Esophagus (tissue), 2 donors: Measurements from ENCODE around the gene TNK2. TPM values are rescaled to one million over a fixed set of nuclear protein-coding genes. Genes with fewer than 3 reads are reported as not detected.
A peak's percentile ranks its signal among the peaks of the same experiment; 100 is the strongest.

Experiments used
- H3K27ac ChIP-seq, 2 donors: one replicate each; pipeline ENCODE4 v1.5.1; 2013; ENCODE audit warnings: low read depth in 2 of 2, mild to moderate bottlenecking in 2 of 2, inconsistent platforms in 1 of 2, low read length in 1 of 2, moderate library complexity in 1 of 2
- H3K27me3 ChIP-seq, 2 donors: one replicate each; pipeline ENCODE4 v1.6.1; 2013; ENCODE audit warnings: low read length in 2 of 2, control low read depth in 1 of 2, mild to moderate bottlenecking in 1 of 2; ENCODE audit not compliant: insufficient read depth in 2 of 2, control insufficient read depth in 1 of 2
- H3K36me3 ChIP-seq, 2 donors: one replicate each; pipeline ENCODE4 v1.6.1; 2013; ENCODE audit warnings: low read length in 1 of 2; ENCODE audit not compliant: control insufficient read depth in 2 of 2, insufficient read depth in 2 of 2
- H3K4me1 ChIP-seq, 2 donors: one replicate each; pipeline ENCODE4 v1.6.1; 2013; ENCODE audit warnings: low read length in 1 of 2; ENCODE audit not compliant: control insufficient read depth in 2 of 2, insufficient read depth in 2 of 2
- H3K4me3 ChIP-seq, 2 donors: one replicate each; pipeline ENCODE4 v1.5.1; 2013; ENCODE audit warnings: low read length in 2 of 2, mild to moderate bottlenecking in 2 of 2, low read depth in 1 of 2, moderate library complexity in 1 of 2
- H3K9me3 ChIP-seq, 2 donors: one replicate each; pipeline ENCODE4 v1.6.1; 2013; ENCODE audit warnings: mild to moderate bottlenecking in 2 of 2, low read depth in 1 of 2, low read length in 1 of 2, moderate library complexity in 1 of 2; ENCODE audit not compliant: control insufficient read depth in 2 of 2, insufficient read depth in 1 of 2
- WGBS, 2 donors: extraction: QIAGEN DNeasy Blood & Tissue Kit; methylation state at CpG; one replicate each; pipeline ENCODE4 v1.1.7; 2013; 5-methylcytosine and 5-hydroxymethylcytosine counted together
- polyA plus RNA-seq, 2 donors: library from polyadenylated mRNA; stranded (reverse); fragments of 200-250 nt; gene quantifications; one replicate each; pipeline ENCODE4 v1.2.3, GENCODE V29; 2013
- donor health status: healthy with polysubstance abuse.
- donor health status: Bipolar disorder and iron deficiency.

TNK2 gene
- polyA plus RNA-seq, 2 donors: 38.8 to 87.5 TPM

DNA sequence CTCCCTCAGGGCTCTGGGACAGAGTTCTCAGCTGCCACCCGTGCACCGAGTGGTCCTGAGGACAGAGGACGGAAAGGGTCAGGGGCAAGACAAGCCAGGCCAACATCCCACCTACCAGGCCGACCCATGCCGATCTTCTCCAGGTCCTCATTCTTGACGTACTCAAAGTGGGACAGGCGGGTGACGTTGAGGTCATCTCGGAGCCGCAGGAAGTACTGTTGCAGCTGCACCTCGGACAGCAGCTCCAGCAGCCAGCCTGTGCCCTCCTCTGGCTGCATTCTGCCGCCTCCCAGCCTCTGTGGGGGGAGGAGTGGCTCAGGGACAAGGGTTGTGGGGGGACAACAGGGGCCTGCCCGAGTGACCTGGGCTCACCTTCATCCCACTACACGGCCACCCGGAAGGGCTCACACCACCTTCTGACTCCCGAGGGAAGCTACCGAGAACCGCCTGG, 20.0 kb downstream of the TNK2 start:
- H3K36me3 ChIP-seq: peaks cover 0 to 30% of the 10 kb centered on the region in 2 donors
- no peak overlapping the region for H3K4me3 ChIP-seq
- H3K4me1 ChIP-seq: peaks cover 2 to 7% of the 10 kb centered on the region in 2 donors
- H3K27ac ChIP-seq: no peak overlapping the region
- 90 to 91% methylated on average over 18 of the region's 18 CpGs for WGBS, 2 donors
- H3K27me3 ChIP-seq: no peaks in the 10 kb centered on the region
- H3K9me3 ChIP-seq: peaks cover 0 to 2% of the 10 kb centered on the region in 2 donors

DNA sequence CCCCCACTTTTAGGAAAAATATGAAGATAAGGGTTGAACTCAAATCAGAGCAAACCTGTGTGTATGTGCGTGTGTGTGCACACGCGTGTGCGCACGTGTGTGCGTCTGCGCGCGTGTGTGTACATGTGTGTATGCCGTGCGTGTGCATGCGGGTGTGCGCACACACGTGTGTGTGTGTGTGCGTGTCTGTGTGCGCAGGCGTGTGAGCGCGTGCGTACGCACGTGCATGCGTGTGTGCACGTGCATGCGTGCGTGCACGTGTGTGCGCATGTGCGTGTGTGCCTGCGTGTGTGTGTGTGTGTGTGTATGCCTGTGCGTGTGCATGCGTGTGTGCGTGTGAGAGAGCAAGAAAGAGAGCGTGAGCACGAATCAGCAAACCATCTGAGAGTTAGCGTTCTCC, 20.7 kb downstream of the TNK2 start:
- Histone ChIP-seq H3K4me1 (peaks cover 2 to 3% of the 10 kb centered on the region in 2 donors), H3K4me3 (no peak overlapping the region), H3K27me3 (no peaks in the 10 kb centered on the region), H3K27ac (no peak overlapping the region), H3K36me3 (peaks cover 0 to 33% of the 10 kb centered on the region in 2 donors), H3K9me3 (peaks cover 0 to 2% of the 10 kb centered on the region in 2 donors)
- 94 to 95% methylated on average over 36 of the region's 36 CpGs for whole genome bisulfite sequencing, 2 donors

GRCh38 chr3:195886181-195887141, 21.9 kb downstream of the TNK2 start:
- no peaks in the 10 kb centered on the region for H3K27me3 ChIP-seq
- H3K36me3 ChIP-seq: peaks cover 7 to 34% of the 10 kb centered on the region in 2 donors
- H3K4me3 ChIP-seq: no peak overlapping the region
- H3K4me1 ChIP-seq: peaks cover 0 to under 1% of the 10 kb centered on the region in 2 donors
- peak overlapping the region in 1 of 2 donors; percentile 17 for H3K27ac ChIP-seq
- peaks cover 0 to 2% of the 10 kb centered on the region in 2 donors for H3K9me3 ChIP-seq
- 83 to 87% methylated on average over 34 of the region's 34 CpGs for WGBS, 2 donors

DNA sequence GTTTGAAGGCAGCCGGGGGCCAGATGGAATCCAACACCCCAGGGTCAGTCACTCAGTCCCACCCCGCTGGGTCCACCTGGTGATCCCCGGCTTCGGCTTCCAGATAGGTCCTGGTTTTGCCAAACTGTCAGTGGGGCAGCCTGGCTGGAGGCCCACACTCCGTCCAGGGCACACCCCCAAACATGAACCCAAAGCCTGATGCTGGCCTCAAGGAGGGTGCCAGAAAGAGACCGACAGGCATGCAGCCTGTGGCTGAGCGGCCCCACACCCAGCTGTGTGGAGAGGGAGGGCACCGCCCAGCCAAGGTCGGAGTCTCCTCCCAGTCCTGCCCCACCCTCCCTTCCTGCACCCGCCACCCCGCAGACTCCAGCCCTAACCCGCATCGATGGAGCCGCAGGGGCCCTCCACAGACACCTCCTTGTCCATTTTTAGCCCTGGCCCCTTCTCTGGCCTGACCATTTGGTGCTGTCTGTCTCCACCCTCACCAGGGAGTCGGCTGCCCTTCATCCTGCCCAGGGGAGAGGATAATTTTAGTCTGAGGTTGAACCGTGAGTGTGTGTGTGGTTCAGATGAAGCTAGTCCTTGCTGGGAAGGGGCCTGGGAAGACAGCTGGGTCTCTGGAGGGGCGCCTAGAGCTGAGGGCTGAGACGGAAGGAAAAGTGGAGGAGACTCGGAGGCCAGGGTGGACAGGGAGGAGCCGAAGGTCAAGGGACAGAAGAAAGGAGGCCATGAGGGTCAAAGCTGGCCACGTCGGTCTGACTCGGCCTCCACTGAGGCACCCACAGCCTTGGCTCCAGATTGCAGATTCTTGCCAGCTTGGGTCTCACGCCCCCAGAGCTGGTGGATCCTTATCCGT, 23.1 kb downstream of the TNK2 start:
- peak overlapping the region in 1 of 2 donors; percentile 34 for H3K27ac ChIP-seq
- peaks cover 0 to 2% of the 10 kb centered on the region in 2 donors for H3K9me3 ChIP-seq
- no peaks in the 10 kb centered on the region for H3K4me1 ChIP-seq
- H3K27me3 ChIP-seq: no peaks in the 10 kb centered on the region
- H3K36me3 ChIP-seq: peaks cover 7 to 34% of the 10 kb centered on the region in 2 donors
- H3K4me3 ChIP-seq: no peak overlapping the region
- 72 to 78% methylated on average over 25 of the region's 25 CpGs for WGBS, 2 donors

DNA sequence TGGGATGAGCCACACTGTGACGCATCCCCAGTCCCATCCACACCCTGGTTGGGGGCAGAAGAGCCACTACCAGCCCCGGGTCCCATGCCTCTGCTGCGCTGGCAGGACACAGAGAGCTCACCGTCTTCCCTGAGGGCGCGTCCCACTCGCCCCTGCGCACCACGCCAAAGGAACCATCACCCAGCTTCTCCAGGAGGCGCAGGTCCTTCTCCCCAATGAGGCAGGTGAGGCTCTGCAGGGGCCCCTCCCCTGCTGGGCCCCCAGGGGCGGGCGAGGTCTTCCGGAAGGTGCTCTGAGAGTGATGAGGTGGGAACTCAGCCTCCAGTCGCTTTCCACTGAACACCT, 23.7 kb downstream of the TNK2 start:
- no peak overlapping the region for H3K4me3 ChIP-seq
- peaks cover 0 to 2% of the 10 kb centered on the region in 2 donors for H3K9me3 ChIP-seq
- H3K36me3 ChIP-seq: peaks cover 7 to 34% of the 10 kb centered on the region in 2 donors
- H3K4me1 ChIP-seq: no peaks in the 10 kb centered on the region
- H3K27ac ChIP-seq: peak overlapping the region in 1 of 2 donors; percentile 34
- H3K27me3 ChIP-seq: no peaks in the 10 kb centered on the region
- WGBS, 2 donors: 94 to 97% methylated on average over 14 of the region's 14 CpGs

GRCh38 chr3:195883801-195884200, 24.6 kb downstream of the TNK2 start:
- no peaks in the 10 kb centered on the region for H3K27me3 ChIP-seq
- H3K27ac ChIP-seq: no peak overlapping the region
- H3K4me1 ChIP-seq: peaks cover 0 to 8% of the 10 kb centered on the region in 2 donors
- WGBS, 2 donors: 86 to 87% methylated on average over 12 of the region's 12 CpGs
- peaks cover 0 to 2% of the 10 kb centered on the region in 2 donors for H3K9me3 ChIP-seq
- no peak overlapping the region for H3K4me3 ChIP-seq
- H3K36me3 ChIP-seq: peaks cover 7 to 38% of the 10 kb centered on the region in 2 donors

GRCh38 chr3:195883160-195883559, 25.2 kb downstream of the TNK2 start:
- Histone ChIP-seq H3K9me3 (peaks cover 0 to 2% of the 10 kb centered on the region in 2 donors), H3K4me3 (no peak overlapping the region), H3K36me3 (peaks cover 7 to 41% of the 10 kb centered on the region in 2 donors), H3K27ac (no peak overlapping the region), H3K4me1 (peaks cover 0 to 12% of the 10 kb centered on the region in 2 donors), H3K27me3 (no peaks in the 10 kb centered on the region)
- 90 to 92% methylated on average over 21 of the region's 21 CpGs for WGBS, 2 donors

- peaks cover 0 to 23% of the 10 kb centered on the region in 2 donors for H3K4me1 ChIP-seq
- H3K4me3 ChIP-seq: no peak overlapping the region
- 94% methylated on average over 19 of the region's 19 CpGs for WGBS, 2 donors
- H3K27me3 ChIP-seq: no peaks in the 10 kb centered on the region
- peaks cover 7 to 38% of the 10 kb centered on the region in 2 donors for H3K36me3 ChIP-seq
- no peaks in the 10 kb centered on the region for H3K9me3 ChIP-seq
- H3K27ac ChIP-seq: no peak overlapping the region
Measured at GRCh38 chr3:195882002-195882441, 26.3 kb downstream of the TNK2 start.

GRCh38 chr3:195881276-195881988, 26.9 kb downstream of the TNK2 start:
- Histone ChIP-seq H3K4me3 (no peak overlapping the region), H3K36me3 (peaks cover 7 to 35% of the 10 kb centered on the region in 2 donors), H3K27me3 (no peaks in the 10 kb centered on the region), H3K27ac (no peak overlapping the region), H3K9me3 (no peaks in the 10 kb centered on the region), H3K4me1 (peaks cover 0 to 27% of the 10 kb centered on the region in 2 donors)
- 92 to 94% methylated on average over 11 of the region's 12 CpGs for WGBS, 2 donors
